ENCODE measurements around the gene RPAIN.

RPAIN gene

GRCh38 chr17:5399767-5400166 is 20.2 kb upstream of the RPAIN start:
- no peaks in the 10 kb centered on the region for H3K4me1 ChIP-seq (ENCODE audit: control insufficient read depth, insufficient read depth, low read length)
- POLR2A ChIA-PET, result no interaction called here
- H3K4me3 ChIP-seq (ENCODE audit: low read depth, low read length), result no peak overlapping the region
- peaks cover 84 to 94% of the 10 kb centered on the region in 2 experiments for H3K36me3 ChIP-seq (ENCODE audit: control insufficient read depth in 2 of 2, insufficient read depth in 1 of 2, low read length in 2 of 2)
- no peak overlapping the region for H3K27ac ChIP-seq (ENCODE audit: extremely low read depth, low read depth, low read length)
- TF ChIP-seq ZNF37A (tag by site-specific recombination; IDR thresholded peaks at IDR 0.05), result no peak
- TF ChIP-seq ZNF549 (tag by site-specific recombination; IDR thresholded peaks at IDR 0.05), result no peak
- no peak for TF ChIP-seq OVOL3 (tag by site-specific recombination; IDR thresholded peaks at IDR 0.05)
- TF ChIP-seq ZNF175 (tag by site-specific recombination; IDR thresholded peaks at IDR 0.05), result no peak
- no peak for TF ChIP-seq ZNF600 (tag by site-specific recombination; IDR thresholded peaks at IDR 0.05)
- no peak for TF ChIP-seq SP7 (tag by site-specific recombination; IDR thresholded peaks at IDR 0.05)
- CTCF ChIA-PET, result interaction anchor here (0.6 to 0.9 kb wide), 2 partner anchors 10 to 39 kb away, joined by 3 to 4 read pairs; no protein-coding TSS in a partner anchor
- H3K9me3 ChIP-seq (ENCODE audit: control insufficient read depth, insufficient read depth, low read depth, low read length), result no peaks in the 10 kb centered on the region

- ChIA-PET CTCF (interaction anchor here (1.5 to 2.0 kb wide), 3 partner anchors 34 to 155 kb away, joined by 4 to 11 read pairs (median 5); partner anchors contain the start of gene C1QBP), POLR2A (interaction anchor here (1.1 kb wide), 2 partner anchors 25 to 81 kb away, joined by 3 read pairs; partner anchors contain the start of genes DERL2 and MIS12)
- H3K4me3 ChIP-seq (ENCODE audit: low read depth, low read length), result no peak overlapping the region
These were observed 14.6 kb upstream of the RPAIN start for GRCh38 chr17:5405400-5405799.

GRCh38 chr17:5408186-5408585 is 11.8 kb upstream of the RPAIN start:
- Histone ChIP-seq H3K27ac (ENCODE audit: extremely low read depth, low read depth, low read length) (no peak overlapping the region), H3K4me3 (ENCODE audit: low read depth, low read length) (no peak overlapping the region), H3K9me3 (ENCODE audit: control insufficient read depth, insufficient read depth, low read depth, low read length) (no peaks in the 10 kb centered on the region), H3K36me3 (ENCODE audit: control insufficient read depth in 2 of 2, insufficient read depth in 1 of 2, low read length in 2 of 2) (peaks cover 92 to 95% of the 10 kb centered on the region in 2 experiments), H3K4me1 (ENCODE audit: control insufficient read depth, insufficient read depth, low read length) (no peaks in the 10 kb centered on the region)
- TF ChIP-seq ZFP3 (tag by site-specific recombination; IDR thresholded peaks at IDR 0.05; ENCODE audit: low read depth) (no peak), ZBTB20 (tag by site-specific recombination; IDR thresholded peaks at IDR 0.05) (no peak), YY1 (tag by site-specific recombination; IDR thresholded peaks at IDR 0.05) (no peak), ZNF302 (tag by site-specific recombination; IDR thresholded peaks at IDR 0.05; ENCODE audit: low read depth) (no peak), ZNF449 (tag by site-specific recombination; IDR thresholded peaks at IDR 0.05) (no peak), HOXA7 (CRISPR knock-in tag; IDR thresholded peaks at IDR 0.05; ENCODE audit: borderline replicate concordance) (no peak), PRDM4 (tag by site-specific recombination; IDR thresholded peaks at IDR 0.05) (no peak), ZNF791 (tag by site-specific recombination; IDR thresholded peaks at IDR 0.05) (no peak), SCRT1 (tag by site-specific recombination; IDR thresholded peaks at IDR 0.05; ENCODE audit: borderline replicate concordance) (no peak), KLF16 (tag by site-specific recombination; IDR thresholded peaks at IDR 0.05) (no peak), OVOL3 (tag by site-specific recombination; IDR thresholded peaks at IDR 0.05) (no peak)
- CTCF ChIA-PET, result interaction anchor here (0.7 kb wide), 1 partner anchor 167 kb away, joined by 3 read pairs; no protein-coding TSS in a partner anchor
- POLR2A ChIA-PET, result no interaction called here

More at GRCh38 chr17:5405400-5405799, 14.6 kb upstream of the RPAIN start:
- no peak overlapping the region for H3K27ac ChIP-seq (ENCODE audit: extremely low read depth, low read depth, low read length)
- no peaks in the 10 kb centered on the region for H3K4me1 ChIP-seq (ENCODE audit: control insufficient read depth, insufficient read depth, low read length)
- TF ChIP-seq ZNF501 (tag by site-specific recombination; IDR thresholded peaks at IDR 0.05) (no peak), EGR2 (tag by site-specific recombination; IDR thresholded peaks at IDR 0.05; ENCODE audit: low read depth) (no peak)
- H3K36me3 ChIP-seq (ENCODE audit: control insufficient read depth in 2 of 2, insufficient read depth in 1 of 2, low read length in 2 of 2), result peaks cover 88 to 94% of the 10 kb centered on the region in 2 experiments
- no peaks in the 10 kb centered on the region for H3K9me3 ChIP-seq (ENCODE audit: control insufficient read depth, insufficient read depth, low read depth, low read length)

All from HEK293 (cell line).